CD4-positive, alpha-beta T cell treated with Interleukin-10 for 1 hour (primary cell): ENCODE data around the gene UBLCP1.

Source experiments
- DNase-seq: peaks from one replicate; pipeline ENCODE4 v3.0.0-alpha.2; 2020

Gene UBLCP1

GRCh38 chr5:159316519-159317383, 53.7 kb downstream of the UBLCP1 start:
- DNase-seq, result peak; percentile 51

- no peak for DNase-seq
These were observed 54.8 kb downstream of the UBLCP1 start for GRCh38 chr5:159317849-159318248.

GRCh38 chr5:159318448-159318847, 55.4 kb downstream of the UBLCP1 start:
- no peak for DNase-seq

- no peak for DNase-seq
These were observed 56.3 kb downstream of the UBLCP1 start for GRCh38 chr5:159319363-159319762.

GRCh38 chr5:159319832-159320231, 56.7 kb downstream of the UBLCP1 start:
- no peak for DNase-seq

GRCh38 chr5:159322180-159322579, 59.1 kb downstream of the UBLCP1 start:
- DNase-seq, result no peak

GRCh38 chr5:159324102-159324755, 61.1 kb downstream of the UBLCP1 start:
- no peak for DNase-seq

- no peak for DNase-seq
These were observed 61.9 kb downstream of the UBLCP1 start for GRCh38 chr5:159324986-159325385.

- no peak for DNase-seq
These were observed 67.2 kb downstream of the UBLCP1 start, which contains the start of gene IL12B for GRCh38 chr5:159330131-159330800. Gene IL12B (minus strand): TSS chr5:159330487. CDS start chr5:159326782, 3,705 bp downstream.

GRCh38 chr5:159331093-159331973, 68.2 kb downstream of the UBLCP1 start:
- peak; percentile 83 for DNase-seq

GRCh38 chr5:159332800-159333544, 69.9 kb downstream of the UBLCP1 start:
- DNase-seq, result no peak

GRCh38 chr5:159333545-159333925, 70.4 kb downstream of the UBLCP1 start:
- no peak for DNase-seq
